Measurements from ENCODE around the gene ICA1. TPM values are rescaled to one million over a fixed set of nuclear protein-coding genes. Genes with fewer than 3 reads are reported as not detected.

Gene ICA1
- total and polyA plus RNA-seq, 2 of the 4 experiments (the other 2 are of a cell fraction) = not detected

- ATAC-seq (ENCODE audit: low read depth) = no peak
- H3K18ac ChIP-seq (ENCODE audit: low read depth, low read length) = no peak overlapping the region
- no peak overlapping the region for H3K4ac ChIP-seq (ENCODE audit: low read depth, low read length)
- no peak for DNase-seq
- no peak overlapping the region for H4K8ac ChIP-seq (ENCODE audit: low read depth in 2 of 2, low read length in 2 of 2)
- H3K23ac ChIP-seq (ENCODE audit: low read depth, low read length) = no peak overlapping the region
- intact Hi-C loops (cut with micrococcal nuclease) = loop anchor here (2.0 kb wide), 5 partner anchors 553 to 1113 kb away; partner anchors contain the start of gene UMAD1
- H3K9me1 ChIP-seq (ENCODE audit: insufficient read depth, low read length) = no peaks in the 10 kb centered on the region
- TF ChIP-seq MAZ (IDR thresholded peaks at IDR 0.05; ENCODE audit: borderline replicate concordance, low read depth, low read length) (no peak), ELK1 (IDR thresholded peaks at IDR 0.05; ENCODE audit: borderline replicate concordance, low read depth, low read length) (no peak), CTCF (conservative IDR thresholded peaks at IDR 0.05; ENCODE audit: low read depth, low read length) (no peak), RCOR1 (IDR thresholded peaks at IDR 0.05; ENCODE audit: insufficient replicate concordance, low read length) (no peak), RAD21 (IDR thresholded peaks at IDR 0.05; ENCODE audit: low read length) (no peak), FOS (IDR thresholded peaks at IDR 0.05; ENCODE audit: low read depth, low read length) (no peak), CEBPB (IDR thresholded peaks at IDR 0.05; ENCODE audit: low read depth, low read length) (no peak), MXI1 (IDR thresholded peaks at IDR 0.05; ENCODE audit: borderline replicate concordance, low read depth, low read length) (no peak), MAFK (IDR thresholded peaks at IDR 0.05; ENCODE audit: low read depth, low read length) (no peak), CHD1 (IDR thresholded peaks at IDR 0.05; ENCODE audit: low read depth, low read length) (no peak), USF2 (IDR thresholded peaks at IDR 0.05; ENCODE audit: low read depth, low read length) (no peak)
- no peak overlapping the region for H3K4me2 ChIP-seq (ENCODE audit: low read depth, low read length)
- H2AK5ac ChIP-seq (ENCODE audit: low read depth, low read length) = no peak overlapping the region
- H3K79me1 ChIP-seq (ENCODE audit: low read depth in 1 of 2, low read length in 2 of 2) = no peaks in the 10 kb centered on the region
- ChIA-PET CTCF (no interaction called here), POLR2A (ENCODE audit: unreplicated experiment) (no interaction called here)
- H2BK5ac ChIP-seq (ENCODE audit: low read depth, low read length, poor library complexity, severe bottlenecking) = no peak overlapping the region
- in situ Hi-C loops (cut with MboI; ENCODE audit: low sequenced_read_pairs) = loop anchor here (5.0 to 25.0 kb wide), 4 partner anchors 553 to 1103 kb away; no protein-coding TSS in a partner anchor
- no peaks in the 10 kb centered on the region for H3K4me1 ChIP-seq (ENCODE audit: control insufficient read depth, insufficient read depth, low read length)
- dilution Hi-C loops (cut with HindIII; ENCODE audit: low sequenced_read_pairs, unreplicated experiment) = no loop called here
- no peak overlapping the region for H3K4me3 ChIP-seq (ENCODE audit: insufficient read depth, low read depth, low read length)
- no TSS peak for BruUV-seq (replicated peaks)
- H2BK15ac ChIP-seq (ENCODE audit: low read depth, low read length) = no peak overlapping the region
- no peaks in the 10 kb centered on the region for H3K36me3 ChIP-seq (ENCODE audit: control insufficient read depth, insufficient read depth, low read length)
- no peaks in the 10 kb centered on the region for H4K20me1 ChIP-seq (ENCODE audit: insufficient read depth, low read length)
- H3K9ac ChIP-seq (ENCODE audit: low read depth, low read length) = no peak overlapping the region
- no peaks in the 10 kb centered on the region for H3K27me3 ChIP-seq (ENCODE audit: control insufficient read depth, insufficient read depth, low read length)
- no peak overlapping the region for H3K27ac ChIP-seq (ENCODE audit: insufficient read depth, low read length)
- no peak overlapping the region for H2AFZ ChIP-seq (replicated peaks; ENCODE audit: low read length, poor library complexity)
- H4K5ac ChIP-seq (ENCODE audit: low read depth, low read length) = no peak overlapping the region
- H2BK20ac ChIP-seq (ENCODE audit: low read depth, low read length) = no peak overlapping the region
- no CpG with 5 or more reads among the region's 6 CpGs for WGBS, 2 experiments (ENCODE audit: extremely low coverage in 2 of 2, insufficient read length in 1 of 2)
- no peak overlapping the region for H2AK9ac ChIP-seq (replicated peaks; ENCODE audit: low read depth, low read length, poor library complexity)
- H4K91ac ChIP-seq (ENCODE audit: insufficient read depth, low read depth, low read length) = no peak overlapping the region
- H3K9me3 ChIP-seq (ENCODE audit: control insufficient read depth, insufficient read depth, low read length) = no peaks in the 10 kb centered on the region
- no peak overlapping the region for H3K14ac ChIP-seq (replicated peaks; ENCODE audit: low read depth, low read length)
- H3K56ac ChIP-seq (ENCODE audit: extremely low read depth, insufficient read depth, low read length) = no peak overlapping the region
- H2BK120ac ChIP-seq (ENCODE audit: low read depth, low read length) = no peak overlapping the region
These were observed 46.2 kb downstream of the ICA1 start for GRCh38 chr7:8215648-8216333.

Measured in IMR-90 (cell line).